ENCODE results near the gene CFAP99.

GRCh38 chr4:2489081-2489805 lies 70.5 kb downstream of the CFAP99 start:
- TF ChIP-seq POLR2A (IDR thresholded peaks at IDR 0.05; ENCODE audit: control extremely low read depth in 1 of 2, low read depth in 2 of 2, low read length in 2 of 2) (no peak), CHD2 (IDR thresholded peaks at IDR 0.05; ENCODE audit: low read length) (no peak), CTCF (IDR thresholded peaks at IDR 0.05; ENCODE audit: control extremely low read depth in 1 of 3, insufficient read depth in 1 of 3, low read depth in 1 of 3, low read length in 3 of 3) (no peak), SP1 (IDR thresholded peaks at IDR 0.05; ENCODE audit: low read depth, low read length) (no peak)

All from H1 (cell line).